Measurements from ENCODE around the gene SLC24A3.
"Not testable (repeated sequence)": the region's sequence is repeated elsewhere in the genome, so short reads cannot be mapped to it uniquely, and the experiment has no call there.

The SLC24A3 gene

GRCh38 chr20:19633985-19634384 is 421.5 kb downstream of the SLC24A3 start:
- H3K27ac Mint-ChIP-seq: no peak overlapping the region
- peaks cover 12% of the 10 kb centered on the region for H3K27me3 Mint-ChIP-seq

GRCh38 chr20:19639471-19640045 is 427.1 kb downstream of the SLC24A3 start:
- H3K36me3 Mint-ChIP-seq (ENCODE audit: low read depth); H3K27ac Mint-ChIP-seq; H3K27me3 Mint-ChIP-seq; H3K4me1 Mint-ChIP-seq (ENCODE audit: low read depth); H3K4me3 Mint-ChIP-seq; H3K9me3 Mint-ChIP-seq: not testable (repeated sequence)

More at GRCh38 chr20:19633985-19634384, 421.5 kb downstream of the SLC24A3 start:
- no peak overlapping the region for H3K4me3 Mint-ChIP-seq
- peaks cover 4% of the 10 kb centered on the region for H3K9me3 Mint-ChIP-seq
- H3K36me3 Mint-ChIP-seq (ENCODE audit: low read depth): no peaks in the 10 kb centered on the region
- H3K4me1 Mint-ChIP-seq (ENCODE audit: low read depth): no peaks in the 10 kb centered on the region

- no peaks in the 10 kb centered on the region for H3K27me3 Mint-ChIP-seq
- no peak overlapping the region for H3K4me3 Mint-ChIP-seq
- H3K4me1 Mint-ChIP-seq (ENCODE audit: low read depth): no peaks in the 10 kb centered on the region
- H3K9me3 Mint-ChIP-seq: no peaks in the 10 kb centered on the region
- H3K36me3 Mint-ChIP-seq (ENCODE audit: low read depth): no peaks in the 10 kb centered on the region
- H3K27ac Mint-ChIP-seq: no peak overlapping the region
Observed at GRCh38 chr20:19642860-19643259, 430.4 kb downstream of the SLC24A3 start.

- Mint-ChIP-seq H3K4me3 (no peak overlapping the region), H3K4me1 (ENCODE audit: low read depth) (no peaks in the 10 kb centered on the region), H3K27ac (no peak overlapping the region), H3K9me3 (no peaks in the 10 kb centered on the region), H3K27me3 (no peaks in the 10 kb centered on the region), H3K36me3 (ENCODE audit: low read depth) (no peaks in the 10 kb centered on the region)
Observed at GRCh38 chr20:19644085-19644484, 431.6 kb downstream of the SLC24A3 start.

- Mint-ChIP-seq H3K4me1 (ENCODE audit: low read depth) (no peaks in the 10 kb centered on the region), H3K4me3 (no peak overlapping the region), H3K9me3 (peaks cover 1% of the 10 kb centered on the region), H3K27ac (no peak overlapping the region), H3K27me3 (peaks cover 1% of the 10 kb centered on the region), H3K36me3 (ENCODE audit: low read depth) (no peaks in the 10 kb centered on the region)
Observed at GRCh38 chr20:19646963-19647362, 434.5 kb downstream of the SLC24A3 start.

GRCh38 chr20:19648024-19648423 is 435.6 kb downstream of the SLC24A3 start:
- H3K27ac Mint-ChIP-seq: no peak overlapping the region
- H3K27me3 Mint-ChIP-seq: peaks cover 4% of the 10 kb centered on the region
- no peak overlapping the region for H3K4me3 Mint-ChIP-seq
- peaks cover 4% of the 10 kb centered on the region for H3K9me3 Mint-ChIP-seq
- no peaks in the 10 kb centered on the region for H3K36me3 Mint-ChIP-seq (ENCODE audit: low read depth)
- no peaks in the 10 kb centered on the region for H3K4me1 Mint-ChIP-seq (ENCODE audit: low read depth)

GRCh38 chr20:19649041-19649440 is 436.6 kb downstream of the SLC24A3 start:
- H3K27ac Mint-ChIP-seq: no peak overlapping the region
- peaks cover 4% of the 10 kb centered on the region for H3K27me3 Mint-ChIP-seq
- H3K4me3 Mint-ChIP-seq: no peak overlapping the region
- H3K4me1 Mint-ChIP-seq (ENCODE audit: low read depth): no peaks in the 10 kb centered on the region
- peaks cover 4% of the 10 kb centered on the region for H3K9me3 Mint-ChIP-seq
- no peaks in the 10 kb centered on the region for H3K36me3 Mint-ChIP-seq (ENCODE audit: low read depth)

- Mint-ChIP-seq H3K4me3 (no peak overlapping the region), H3K9me3 (peaks cover 4% of the 10 kb centered on the region), H3K36me3 (ENCODE audit: low read depth) (no peaks in the 10 kb centered on the region), H3K4me1 (ENCODE audit: low read depth) (no peaks in the 10 kb centered on the region), H3K27ac (no peak overlapping the region), H3K27me3 (peaks cover 8% of the 10 kb centered on the region)
Observed at GRCh38 chr20:19652591-19653026, 440.2 kb downstream of the SLC24A3 start.

GRCh38 chr20:19653327-19653726 is 440.9 kb downstream of the SLC24A3 start:
- Mint-ChIP-seq H3K9me3 (peaks cover 4% of the 10 kb centered on the region), H3K27ac (no peak overlapping the region), H3K4me3 (no peak overlapping the region), H3K27me3 (peaks cover 12% of the 10 kb centered on the region), H3K36me3 (ENCODE audit: low read depth) (no peaks in the 10 kb centered on the region), H3K4me1 (ENCODE audit: low read depth) (peaks cover 6% of the 10 kb centered on the region)

- Mint-ChIP-seq H3K4me3 (no peak overlapping the region), H3K36me3 (ENCODE audit: low read depth) (no peaks in the 10 kb centered on the region), H3K27me3 (peaks cover 12% of the 10 kb centered on the region), H3K4me1 (ENCODE audit: low read depth) (peaks cover 11% of the 10 kb centered on the region), H3K27ac (no peak overlapping the region), H3K9me3 (peaks cover 4% of the 10 kb centered on the region)
Observed at GRCh38 chr20:19654921-19655320, 442.5 kb downstream of the SLC24A3 start.

GRCh38 chr20:19658137-19658536 is 445.7 kb downstream of the SLC24A3 start:
- Mint-ChIP-seq H3K27ac (no peak overlapping the region), H3K27me3 (peaks cover 16% of the 10 kb centered on the region), H3K4me3 (no peak overlapping the region), H3K4me1 (ENCODE audit: low read depth) (peaks cover 11% of the 10 kb centered on the region), H3K9me3 (no peaks in the 10 kb centered on the region), H3K36me3 (ENCODE audit: low read depth) (no peaks in the 10 kb centered on the region)

- Mint-ChIP-seq H3K4me3 (no peak overlapping the region), H3K27me3 (peaks cover 26% of the 10 kb centered on the region)
Observed at GRCh38 chr20:19659448-19659847, 447.0 kb downstream of the SLC24A3 start.

GRCh38 chr20:19660808-19661378 is 448.5 kb downstream of the SLC24A3 start:
- no peak overlapping the region for H3K27ac Mint-ChIP-seq
- H3K27me3 Mint-ChIP-seq: peaks cover 23% of the 10 kb centered on the region
- H3K4me1 Mint-ChIP-seq (ENCODE audit: low read depth): peaks cover 11% of the 10 kb centered on the region
- no peaks in the 10 kb centered on the region for H3K36me3 Mint-ChIP-seq (ENCODE audit: low read depth)
- H3K4me3 Mint-ChIP-seq: no peak overlapping the region
- H3K9me3 Mint-ChIP-seq: no peaks in the 10 kb centered on the region

More at GRCh38 chr20:19659448-19659847, 447.0 kb downstream of the SLC24A3 start:
- Mint-ChIP-seq H3K27ac (no peak overlapping the region), H3K36me3 (ENCODE audit: low read depth) (no peaks in the 10 kb centered on the region), H3K4me1 (ENCODE audit: low read depth) (peaks cover 11% of the 10 kb centered on the region), H3K9me3 (no peaks in the 10 kb centered on the region)

- Mint-ChIP-seq H3K27me3 (peaks cover 27% of the 10 kb centered on the region), H3K9me3 (no peaks in the 10 kb centered on the region), H3K36me3 (ENCODE audit: low read depth) (no peaks in the 10 kb centered on the region), H3K27ac (no peak overlapping the region), H3K4me1 (ENCODE audit: low read depth) (peaks cover 11% of the 10 kb centered on the region), H3K4me3 (no peak overlapping the region)
Observed at GRCh38 chr20:19661717-19662636, 449.5 kb downstream of the SLC24A3 start.

GRCh38 chr20:19662637-19662995 is 450.2 kb downstream of the SLC24A3 start:
- H3K4me3 Mint-ChIP-seq: no peak overlapping the region
- H3K27ac Mint-ChIP-seq: no peak overlapping the region
- H3K4me1 Mint-ChIP-seq (ENCODE audit: low read depth): peaks cover 11% of the 10 kb centered on the region
- H3K27me3 Mint-ChIP-seq: peaks cover 26% of the 10 kb centered on the region
- H3K9me3 Mint-ChIP-seq: no peaks in the 10 kb centered on the region
- H3K36me3 Mint-ChIP-seq (ENCODE audit: low read depth): no peaks in the 10 kb centered on the region

Measured in stimulated activated naive CD8-positive, alpha-beta T cell treated with anti-CD3 and anti-CD28 coated beads, Interleukin-15, Interleukin-2, amounts not matched to agents 100 ng/mL and 50 ng/mL, for 24 hours (primary cell).